ENCODE measurements around the gene PTPN6. TPM values are rescaled to one million over a fixed set of nuclear protein-coding genes. Genes with fewer than 3 reads are reported as not detected.

Gene PTPN6
- total and polyA plus RNA-seq, 9 of the 15 experiments (the other 6 are each of a cell fraction or from before 2014, with no cell fraction given), result 1.5 to 5.1 (median 3.9) TPM

DNA sequence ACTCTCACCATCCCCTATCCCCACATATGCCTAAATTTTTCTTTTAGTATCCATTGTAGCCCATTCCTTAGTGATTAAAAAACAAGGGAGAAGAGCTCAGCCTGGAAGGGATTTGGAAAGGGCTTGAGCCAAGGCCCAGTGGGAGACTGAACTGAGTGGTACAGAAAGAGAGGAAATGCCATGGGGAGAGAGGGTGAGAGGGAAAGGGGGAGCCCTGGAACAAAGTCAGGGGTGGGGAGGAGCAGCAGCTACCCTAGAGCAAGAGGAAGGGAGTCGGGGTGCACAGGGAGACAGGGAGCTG lies 26.0 kb upstream of the PTPN6 start (continued):
- TF ChIP-seq ZNF124 (CRISPR knock-in tag; IDR thresholded peaks at IDR 0.05) (no peak), KDM1A (IDR thresholded peaks at IDR 0.05) (no peak)
- TF ChIP-seq, protein P1, sequence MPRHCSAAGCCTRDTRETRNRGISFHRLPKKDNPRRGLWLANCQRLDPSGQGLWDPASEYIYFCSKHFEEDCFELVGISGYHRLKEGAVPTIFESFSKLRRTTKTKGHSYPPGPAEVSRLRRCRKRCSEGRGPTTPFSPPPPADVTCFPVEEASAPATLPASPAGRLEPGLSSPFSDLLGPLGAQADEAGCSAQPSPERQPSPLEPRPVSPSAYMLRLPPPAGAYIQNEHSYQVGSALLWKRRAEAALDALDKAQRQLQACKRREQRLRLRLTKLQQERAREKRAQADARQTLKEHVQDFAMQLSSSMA (CRISPR knock-in tag; IDR thresholded peaks at IDR 0.05), result no peak

DNA sequence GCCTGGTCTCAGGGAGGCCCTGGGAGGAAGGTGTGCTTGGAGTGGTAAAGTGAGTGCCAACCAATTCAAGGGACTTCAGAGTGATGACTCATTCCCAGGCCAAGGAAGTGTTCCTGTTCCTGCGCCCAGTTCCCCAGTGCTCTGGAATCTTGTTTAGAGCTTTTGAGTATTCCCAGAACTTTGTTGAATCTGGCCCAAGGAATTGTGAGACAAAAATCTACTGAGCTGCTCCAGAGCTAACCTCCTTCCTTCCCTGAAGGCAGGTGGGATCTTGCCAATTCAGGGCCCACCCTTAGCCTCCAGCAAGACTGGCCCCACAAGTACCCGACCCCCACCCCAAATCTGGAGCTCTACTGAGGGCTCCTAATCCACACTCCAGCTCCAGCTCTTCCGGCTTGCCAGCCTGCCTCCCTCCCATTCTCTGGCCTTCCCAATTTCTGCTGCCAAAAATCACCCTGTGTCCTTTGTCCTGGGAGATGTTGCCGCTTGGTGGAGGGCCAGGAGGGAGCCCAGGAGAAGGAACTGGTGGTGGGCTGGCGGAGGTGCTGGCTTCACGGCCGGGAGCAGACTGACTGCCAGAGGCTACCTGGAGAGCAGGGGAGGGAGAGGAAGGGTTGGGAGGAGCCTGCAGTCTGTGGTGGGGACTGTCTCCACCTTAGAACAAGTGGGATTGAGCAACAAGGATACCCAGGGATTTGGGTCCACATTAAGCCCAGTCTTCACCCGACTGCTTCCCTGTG lies 25.4 kb upstream of the PTPN6 start:
- peak overlapping the region; percentile 39; the same call in 2 of the 3 replicates for H3K27ac ChIP-seq (ENCODE audit: extremely low read depth, low read depth, low read length)
- in situ Hi-C loops (cut with MboI), result no loop called here
- H3K4me3 ChIP-seq, result no peak overlapping the region

More for the DNA sequence above, 25.4 kb upstream of the PTPN6 start:
- ATAC-seq, result no peak
- intact Hi-C loops (cut with micrococcal nuclease), result loop anchor here (2.0 to 5.0 kb wide), 2 partner anchors 19 to 117 kb away; partner anchors contain the start of gene C12orf57
- Histone ChIP-seq H3K4me2 (ENCODE audit: insufficient read depth, low read length) (no peak overlapping the region; the same call in 1 of the 2 replicates), H3K79me2 (ENCODE audit: control insufficient read depth, insufficient read depth, low read length) (peaks cover 28% of the 10 kb centered on the region), H3K9me1 (ENCODE audit: control insufficient read depth, insufficient read depth, low read length) (peaks cover 4% of the 10 kb centered on the region), H3K36me3 (ENCODE audit: control insufficient read depth, insufficient read depth, low read length) (peaks cover 9% of the 10 kb centered on the region; the same call in 1 of the 3 replicates), H3K27me3 (ENCODE audit: control insufficient read depth in 2 of 2, insufficient read depth in 2 of 2, low read length in 2 of 2) (no peaks in the 10 kb centered on the region), H3K9me3 (replicated peaks; ENCODE audit: control insufficient read depth, insufficient read depth, low read depth, low read length) (no peaks in the 10 kb centered on the region), H2AFZ (ENCODE audit: low read depth, low read length) (peak overlapping the region; percentile 57; the same call in 1 of the 2 replicates), H3K4me1 (replicated peaks in 1 of 2; ENCODE audit: control insufficient read depth in 2 of 2, insufficient read depth in 2 of 2, low read length in 2 of 2) (peaks cover 31 to 40% of the 10 kb centered on the region in 2 experiments; a peak in 4 of 5 replicates), H3K9ac (ENCODE audit: insufficient read depth in 1 of 2, low read depth in 2 of 2, low read length in 2 of 2) (peak overlapping the region in 1 of 2 experiments; percentile 81; a peak in 2 of 4 replicates), H4K20me1 (replicated peaks; ENCODE audit: control insufficient read depth, insufficient read depth, low read length) (no peaks in the 10 kb centered on the region)
- TF ChIP-seq, protein P2, sequence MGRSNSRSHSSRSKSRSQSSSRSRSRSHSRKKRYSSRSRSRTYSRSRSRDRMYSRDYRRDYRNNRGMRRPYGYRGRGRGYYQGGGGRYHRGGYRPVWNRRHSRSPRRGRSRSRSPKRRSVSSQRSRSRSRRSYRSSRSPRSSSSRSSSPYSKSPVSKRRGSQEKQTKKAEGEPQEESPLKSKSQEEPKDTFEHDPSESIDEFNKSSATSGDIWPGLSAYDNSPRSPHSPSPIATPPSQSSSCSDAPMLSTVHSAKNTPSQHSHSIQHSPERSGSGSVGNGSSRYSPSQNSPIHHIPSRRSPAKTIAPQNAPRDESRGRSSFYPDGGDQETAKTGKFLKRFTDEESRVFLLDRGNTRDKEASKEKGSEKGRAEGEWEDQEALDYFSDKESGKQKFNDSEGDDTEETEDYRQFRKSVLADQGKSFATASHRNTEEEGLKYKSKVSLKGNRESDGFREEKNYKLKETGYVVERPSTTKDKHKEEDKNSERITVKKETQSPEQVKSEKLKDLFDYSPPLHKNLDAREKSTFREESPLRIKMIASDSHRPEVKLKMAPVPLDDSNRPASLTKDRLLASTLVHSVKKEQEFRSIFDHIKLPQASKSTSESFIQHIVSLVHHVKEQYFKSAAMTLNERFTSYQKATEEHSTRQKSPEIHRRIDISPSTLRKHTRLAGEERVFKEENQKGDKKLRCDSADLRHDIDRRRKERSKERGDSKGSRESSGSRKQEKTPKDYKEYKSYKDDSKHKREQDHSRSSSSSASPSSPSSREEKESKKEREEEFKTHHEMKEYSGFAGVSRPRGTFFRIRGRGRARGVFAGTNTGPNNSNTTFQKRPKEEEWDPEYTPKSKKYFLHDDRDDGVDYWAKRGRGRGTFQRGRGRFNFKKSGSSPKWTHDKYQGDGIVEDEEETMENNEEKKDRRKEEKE (IDR thresholded peaks at IDR 0.05; ENCODE audit: borderline replicate concordance in 1 of 2, control insufficient read depth in 1 of 2, low read depth in 2 of 2, low read length in 1 of 2), result no peak
- 0 out of 2 replicates have a peak, but pooled peaks have one; percentile 22 for TF ChIP-seq ZBTB7A (IDR thresholded peaks at IDR 0.05; ENCODE audit: borderline replicate concordance, control insufficient read depth, low read depth, low read length)
- TF ChIP-seq, protein P3, sequence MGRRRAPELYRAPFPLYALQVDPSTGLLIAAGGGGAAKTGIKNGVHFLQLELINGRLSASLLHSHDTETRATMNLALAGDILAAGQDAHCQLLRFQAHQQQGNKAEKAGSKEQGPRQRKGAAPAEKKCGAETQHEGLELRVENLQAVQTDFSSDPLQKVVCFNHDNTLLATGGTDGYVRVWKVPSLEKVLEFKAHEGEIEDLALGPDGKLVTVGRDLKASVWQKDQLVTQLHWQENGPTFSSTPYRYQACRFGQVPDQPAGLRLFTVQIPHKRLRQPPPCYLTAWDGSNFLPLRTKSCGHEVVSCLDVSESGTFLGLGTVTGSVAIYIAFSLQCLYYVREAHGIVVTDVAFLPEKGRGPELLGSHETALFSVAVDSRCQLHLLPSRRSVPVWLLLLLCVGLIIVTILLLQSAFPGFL (CRISPR knock-in tag; IDR thresholded peaks at IDR 0.05), result 0 out of 2 replicates have a peak, but pooled peaks have one; percentile 48
- peak; percentile 35; the same call in 1 of the 2 replicates for TF ChIP-seq TOE1 (IDR thresholded peaks at IDR 0.05; ENCODE audit: borderline replicate concordance)
- TF ChIP-seq TOE1 (CRISPR knock-in tag; IDR thresholded peaks at IDR 0.05; ENCODE audit: borderline replicate concordance, low read depth), result no peak
- peak; percentile 60 for TF ChIP-seq NEUROD1 (IDR thresholded peaks at IDR 0.05; ENCODE audit: borderline replicate concordance, low read depth, low read length, partially characterized antibody)
- no peak for TF ChIP-seq RBFOX2 (IDR thresholded peaks at IDR 0.05; ENCODE audit: low read depth, low read length)
- no peak for TF ChIP-seq ZNF764 (CRISPR knock-in tag; IDR thresholded peaks at IDR 0.05; ENCODE audit: low read depth)
- POLR2A ChIA-PET, result interaction anchor here (0.6 to 4.0 kb wide), 17 partner anchors 9 to 258 kb away, joined by 3 to 29 read pairs (median 4); partner anchors contain the start of genes C12orf57, RNU7-1 and SPSB2
- BruUV-seq (replicated peaks), result no TSS peak
- CTCF ChIA-PET (ENCODE audit: low intra/inter-chr PET ratio), result no interaction called here
- DNase-seq (ENCODE audit: extremely low read depth in 1 of 4, low spot score in 3 of 4), result no peak
- FAIRE-seq, result peak; percentile 55
- WGBS (ENCODE audit: insufficient coverage, low coverage, missing lambda C conversion rate), result 44% methylated on average over 6 of the region's 8 CpGs

Data from K562 (cell line).